Lung (tissue), 12 donors: ENCODE results near the gene SLC9A9. TPM values are rescaled to one million over a fixed set of nuclear protein-coding genes. Genes with fewer than 3 reads are reported as not detected.
A peak's percentile ranks its signal among the peaks of the same experiment; 100 is the strongest.

Source experiments
- ATAC-seq: fragments of 200-7000 bp; cut with Tn5 transposase; one replicate; pipeline ENCODE4 v1.9.1; 2020; ENCODE audit warnings: moderate number of reproducible peaks; ENCODE audit not compliant: insufficient read depth, low FRiP score
- DNase-seq, 3 donors: peaks; one replicate each; pipeline ENCODE4 v3.0.0-alpha.2; 2013 to 2017
- H3K27ac ChIP-seq, 2 donors: one replicate each; pipeline ENCODE4 v1.5.1; 2013; ENCODE audit warnings: mild to moderate bottlenecking in 2 of 2, moderate library complexity in 2 of 2, control low read depth in 1 of 2, inconsistent platforms in 1 of 2, low read depth in 1 of 2, low read length in 1 of 2
- H3K27me3 ChIP-seq, 3 donors: one replicate each; pipeline ENCODE4 v1.5.1; 2013; ENCODE audit warnings: low read length in 2 of 3; ENCODE audit not compliant: control insufficient read depth in 3 of 3, insufficient read depth in 3 of 3
- H3K36me3 ChIP-seq, 4 donors: one replicate each; pipeline ENCODE4 v1.5.1; 2013; ENCODE audit warnings: low read length in 4 of 4, mild to moderate bottlenecking in 1 of 4, moderate library complexity in 1 of 4; ENCODE audit not compliant: control insufficient read depth in 4 of 4, insufficient read depth in 4 of 4
- H3K4me1 ChIP-seq, 5 donors: one replicate each; pipeline ENCODE4 v1.5.1; 2013; ENCODE audit warnings: low read length in 5 of 5, mild to moderate bottlenecking in 2 of 5, moderate library complexity in 1 of 5; ENCODE audit not compliant: control insufficient read depth in 5 of 5, insufficient read depth in 5 of 5
- H3K4me3 ChIP-seq: one replicate; pipeline ENCODE4 v1.5.1; 2013; ENCODE audit warnings: mild to moderate bottlenecking, control low read depth, moderate library complexity
- H3K9ac ChIP-seq, 2 donors: one replicate each; pipeline ENCODE4 v1.5.1; 2013; ENCODE audit warnings: low read length in 2 of 2, control low read depth in 1 of 2; ENCODE audit not compliant: insufficient read depth in 1 of 2
- H3K9me3 ChIP-seq, 4 donors: one replicate each; pipeline ENCODE4 v1.5.1; 2013; ENCODE audit warnings: low read length in 3 of 4, mild to moderate bottlenecking in 1 of 4, moderate library complexity in 1 of 4; ENCODE audit not compliant: control insufficient read depth in 4 of 4, insufficient read depth in 3 of 4
- CTCF ChIP-seq: IDR thresholded peaks from 2 replicates; pipeline ENCODE4 v1.5.1; 2012; ENCODE audit warnings: mild to moderate bottlenecking; ENCODE audit errors: control extremely low read depth, extremely low read depth
- WGBS, 2 donors: extraction: QIAGEN DNeasy Blood & Tissue Kit; methylation state at CpG; one replicate each; pipeline ENCODE4 v1.1.7; 2013; 5-methylcytosine and 5-hydroxymethylcytosine counted together
- polyA plus RNA-seq, 2 donors: library from polyadenylated mRNA; stranded (reverse); fragments of 200-250 nt; gene quantifications; one replicate each; pipeline ENCODE4 v1.2.1, GENCODE V29; 2013
- total RNA-seq, 2 donors: library from RNA; depleted of rRNA in 1 of 2; stranded (reverse); fragments of >200 nt in 1 of 2; gene quantifications; one replicate each; pipeline ENCODE4 v1.2.1, GENCODE V29; 2014 to 2021
- donor health status: control.
- donor health status: control.
- donor health status: Bipolar disorder and iron deficiency.
- donor health status: healthy.
- donor health status: DM: yes; HTN: yes; CAD: no.

Gene SLC9A9
- total and polyA plus RNA-seq, 4 donors, result 2.2 to 66.3 (median 8.2) TPM

- no peak for DNase-seq
- H3K27me3 ChIP-seq, result no peaks in the 10 kb centered on the region
- no peak overlapping the region for H3K27ac ChIP-seq
- no peak for ATAC-seq
- H3K36me3 ChIP-seq, result peaks cover 0 to 5% (median 0%) of the 10 kb centered on the region in 4 donors
- no peak overlapping the region for H3K4me3 ChIP-seq
- H3K4me1 ChIP-seq, result peaks cover 5 to 31% (median 8%) of the 10 kb centered on the region in 5 donors
- H3K9me3 ChIP-seq, result no peaks in the 10 kb centered on the region
- WGBS, 2 donors, result 96 to 98% methylated on average over 5 of the region's 5 CpGs
- TF ChIP-seq CTCF, result no peak
- H3K9ac ChIP-seq, result no peak overlapping the region
Observed at GRCh38 chr3:143603774-143604173, 244.5 kb downstream of the SLC9A9 start.

DNA sequence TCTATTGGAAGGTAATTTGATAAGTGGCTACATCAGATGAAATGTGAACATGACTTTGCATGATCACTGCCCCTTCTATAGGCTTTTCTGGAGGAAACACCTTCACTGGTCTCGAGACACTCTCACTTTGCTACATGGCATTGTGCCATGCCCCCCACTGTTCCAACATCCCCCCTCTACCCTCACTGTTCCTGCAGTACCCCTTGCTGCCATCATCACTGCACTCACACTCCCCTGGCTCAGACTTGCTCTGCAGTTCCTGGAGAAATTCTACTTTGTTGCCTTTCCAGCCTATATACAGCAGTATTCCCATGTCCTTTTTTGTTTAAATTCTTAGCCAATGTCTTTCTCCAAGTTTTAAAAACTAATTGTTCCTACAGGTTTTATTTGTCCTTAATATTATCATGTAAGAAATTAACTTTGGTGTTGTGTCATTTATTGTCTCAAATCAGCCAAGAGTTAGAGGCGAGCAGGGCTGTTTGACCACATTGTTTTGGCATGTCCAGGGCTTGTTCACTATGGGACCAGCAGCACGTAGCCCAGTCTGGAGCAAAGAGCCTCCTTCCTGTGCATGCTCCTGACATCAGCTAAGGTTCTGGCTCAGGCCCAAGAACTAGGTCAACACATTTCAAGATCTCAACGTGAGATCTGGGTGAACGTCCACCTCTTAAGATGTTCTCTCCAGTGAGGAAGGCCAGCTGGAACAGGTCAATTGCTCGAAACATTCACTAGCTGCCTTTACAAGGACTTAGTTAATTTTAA lies 246.4 kb downstream of the SLC9A9 start:
- TF ChIP-seq CTCF, result no peak
- H3K9me3 ChIP-seq, result no peaks in the 10 kb centered on the region
- H3K9ac ChIP-seq, result no peak overlapping the region
- H3K4me3 ChIP-seq, result no peak overlapping the region
- DNase-seq (peak; percentile 34 to 69 (median 54)), ATAC-seq (peak; percentile 63)
- no peaks in the 10 kb centered on the region for H3K27me3 ChIP-seq
- peaks cover 5 to 35% (median 8%) of the 10 kb centered on the region in 5 donors for H3K4me1 ChIP-seq
- 39 to 45% methylated on average over 6 of the region's 6 CpGs for WGBS, 2 donors
- H3K27ac ChIP-seq, result no peak overlapping the region
- H3K36me3 ChIP-seq, result no peaks in the 10 kb centered on the region

DNA sequence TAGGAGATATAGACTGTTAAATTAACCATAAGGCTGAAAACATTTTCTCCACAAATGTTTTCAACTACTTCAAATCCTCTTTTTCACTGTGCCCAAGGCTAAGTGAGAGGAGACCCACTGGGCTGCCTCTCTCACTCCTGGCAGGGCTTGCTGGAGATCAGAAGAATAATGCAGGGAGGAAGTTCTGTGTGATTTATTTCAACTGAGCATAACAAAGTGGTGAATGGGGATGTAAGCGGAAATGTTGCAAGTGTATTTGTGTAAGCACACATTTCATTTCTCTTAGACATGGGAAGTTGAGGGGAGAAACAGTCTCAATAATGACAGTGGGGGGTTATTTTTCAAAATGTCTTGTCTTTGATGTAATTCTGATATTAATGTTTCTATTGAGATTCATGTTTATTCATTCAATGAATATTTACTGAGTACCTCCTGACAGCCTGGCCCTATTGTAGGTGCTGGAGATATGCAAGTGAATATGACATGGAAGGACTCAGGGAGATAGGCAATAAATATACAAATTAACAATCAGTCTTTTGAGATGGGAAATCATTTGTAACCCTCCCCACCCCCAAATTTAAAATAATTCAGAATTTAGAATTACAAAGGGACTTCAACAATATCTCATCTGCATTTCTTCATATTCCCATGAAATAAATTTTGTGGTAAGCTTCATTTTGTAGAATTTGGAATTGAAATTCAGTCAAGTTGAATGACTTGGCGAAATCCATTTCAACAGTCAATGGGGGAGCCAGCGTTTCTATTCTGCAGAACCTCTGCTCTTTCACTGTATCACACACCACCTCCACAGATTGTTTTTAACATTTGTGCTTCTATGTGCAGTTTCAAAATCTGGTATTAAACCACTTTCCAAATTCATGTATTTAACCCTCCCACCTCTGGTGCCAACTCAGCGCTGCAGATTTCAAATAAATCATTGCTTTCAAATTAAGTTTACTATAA lies 247.2 kb downstream of the SLC9A9 start:
- Histone ChIP-seq H3K4me3 (no peak overlapping the region), H3K9ac (no peak overlapping the region), H3K4me1 (peaks cover 5 to 35% (median 8%) of the 10 kb centered on the region in 5 donors), H3K9me3 (no peaks in the 10 kb centered on the region), H3K36me3 (no peaks in the 10 kb centered on the region), H3K27me3 (no peaks in the 10 kb centered on the region), H3K27ac (no peak overlapping the region)
- no peak for TF ChIP-seq CTCF
- ATAC-seq (no peak), DNase-seq (peak in 1 of 3 donors; percentile 37)
- WGBS, 2 donors, result 48 to 67% methylated on average over 4 of the region's 4 CpGs
